ENCODE measurements around the gene MLIP.

- TF ChIP-seq CTCF (IDR thresholded peaks at IDR 0.05; ENCODE audit: low read length): no peak
- no peak for TF ChIP-seq EZH2 (IDR thresholded peaks at IDR 0.05; ENCODE audit: borderline replicate concordance, low read length)
These were observed 82.8 kb downstream of the MLIP start for GRCh38 chr6:54194067-54194466.
